HG03039 (cell line): Measurements from ENCODE around the gene CLPTM1L.
"Not testable (repeated sequence)": the region's sequence is repeated elsewhere in the genome, so short reads cannot be mapped to it uniquely, and the experiment has no call there.

Source experiments
- ATAC-seq: cut with Tn5 transposase; IDR thresholded peaks from one replicate; pipeline ENCODE4 v1.9.1; 2021; ENCODE audit warnings: mild to moderate bottlenecking, moderate library complexity; ENCODE audit not compliant: unreplicated experiment

Gene CLPTM1L

GRCh38 chr5:1294835-1295649 is 49.9 kb downstream of the CLPTM1L start, which contains the start of gene TERT:
Gene TERT (minus strand): TSS chr5:1295068. CDS start chr5:1294989, 79 bp downstream.
- no peak for ATAC-seq

DNA sequence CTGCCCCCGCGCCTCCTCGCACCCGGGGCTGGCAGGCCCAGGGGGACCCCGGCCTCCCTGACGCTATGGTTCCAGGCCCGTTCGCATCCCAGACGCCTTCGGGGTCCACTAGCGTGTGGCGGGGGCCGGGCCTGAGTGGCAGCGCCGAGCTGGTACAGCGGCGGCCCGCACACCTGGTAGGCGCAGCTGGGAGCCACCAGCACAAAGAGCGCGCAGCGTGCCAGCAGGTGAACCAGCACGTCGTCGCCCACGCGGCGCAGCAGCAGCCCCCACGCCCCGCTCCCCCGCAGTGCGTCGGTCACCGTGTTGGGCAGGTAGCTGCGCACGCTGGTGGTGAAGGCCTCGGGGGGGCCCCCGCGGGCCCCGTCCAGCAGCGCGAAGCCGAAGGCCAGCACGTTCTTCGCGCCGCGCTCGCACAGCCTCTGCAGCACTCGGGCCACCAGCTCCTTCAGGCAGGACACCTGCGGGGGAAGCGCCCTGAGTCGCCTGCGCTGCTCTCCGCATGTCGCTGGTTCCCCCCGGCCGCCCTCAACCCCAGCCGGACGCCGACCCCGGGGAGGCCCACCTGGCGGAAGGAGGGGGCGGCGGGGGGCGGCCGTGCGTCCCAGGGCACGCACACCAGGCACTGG is 50.6 kb downstream of the CLPTM1L start:
- ATAC-seq = no peak

DNA sequence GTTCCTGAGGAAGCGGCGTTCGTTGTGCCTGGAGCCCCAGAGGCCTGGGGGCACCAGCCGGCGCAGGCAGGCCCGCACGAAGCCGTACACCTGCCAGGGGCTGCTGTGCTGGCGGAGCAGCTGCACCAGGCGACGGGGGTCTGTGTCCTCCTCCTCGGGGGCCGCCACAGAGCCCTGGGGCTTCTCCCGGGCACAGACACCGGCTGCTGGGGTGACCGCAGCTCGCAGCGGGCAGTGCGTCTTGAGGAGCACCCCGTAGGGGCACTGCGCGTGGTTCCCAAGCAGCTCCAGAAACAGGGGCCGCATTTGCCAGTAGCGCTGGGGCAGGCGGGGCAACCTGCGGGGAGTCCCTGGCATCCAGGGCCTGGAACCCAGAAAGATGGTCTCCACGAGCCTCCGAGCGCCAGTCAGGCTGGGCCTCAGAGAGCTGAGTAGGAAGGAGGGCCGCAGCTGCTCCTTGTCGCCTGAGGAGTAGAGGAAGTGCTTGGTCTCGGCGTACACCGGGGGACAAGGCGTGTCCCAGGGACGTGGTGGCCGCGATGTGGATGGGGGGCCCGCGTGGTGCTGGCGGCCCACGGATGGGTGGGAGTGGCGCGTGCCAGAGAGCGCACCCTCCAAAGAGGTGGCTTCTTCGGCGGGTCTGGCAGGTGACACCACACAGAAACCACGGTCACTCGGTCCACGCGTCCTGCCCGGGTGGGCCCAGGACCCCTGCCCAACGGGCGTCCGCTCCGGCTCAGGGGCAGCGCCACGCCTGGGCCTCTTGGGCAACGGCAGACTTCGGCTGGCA is 51.3 kb downstream of the CLPTM1L start:
- ATAC-seq = no peak

- no peak for ATAC-seq
Measured at GRCh38 chr5:1292846-1293415, 52.0 kb downstream of the CLPTM1L start.

- ATAC-seq = no peak
Measured at GRCh38 chr5:1292139-1292538, 52.8 kb downstream of the CLPTM1L start.

- ATAC-seq = no peak
Measured at GRCh38 chr5:1291611-1292080, 53.3 kb downstream of the CLPTM1L start.

DNA sequence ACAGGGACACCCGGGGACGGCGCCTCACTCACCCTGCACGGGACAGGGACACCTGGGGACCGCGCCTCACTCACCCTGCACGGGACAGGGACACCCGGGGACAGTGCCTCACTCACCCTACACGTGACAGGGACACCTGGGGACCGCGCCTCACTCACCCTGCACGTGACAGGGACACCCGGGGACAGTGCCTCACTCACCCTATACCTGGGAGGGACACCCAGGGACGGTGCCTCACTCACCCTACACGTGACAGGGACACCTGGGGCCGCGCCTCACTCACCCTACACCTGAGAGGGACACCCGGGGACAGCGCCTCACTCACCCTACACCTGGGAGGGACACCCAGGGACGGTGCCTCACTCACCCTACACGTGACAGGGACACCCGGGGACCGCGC is 53.9 kb downstream of the CLPTM1L start:
- ATAC-seq = not testable (repeated sequence)

GRCh38 chr5:1289559-1289958 is 55.3 kb downstream of the CLPTM1L start:
- ATAC-seq = not testable (repeated sequence)

DNA sequence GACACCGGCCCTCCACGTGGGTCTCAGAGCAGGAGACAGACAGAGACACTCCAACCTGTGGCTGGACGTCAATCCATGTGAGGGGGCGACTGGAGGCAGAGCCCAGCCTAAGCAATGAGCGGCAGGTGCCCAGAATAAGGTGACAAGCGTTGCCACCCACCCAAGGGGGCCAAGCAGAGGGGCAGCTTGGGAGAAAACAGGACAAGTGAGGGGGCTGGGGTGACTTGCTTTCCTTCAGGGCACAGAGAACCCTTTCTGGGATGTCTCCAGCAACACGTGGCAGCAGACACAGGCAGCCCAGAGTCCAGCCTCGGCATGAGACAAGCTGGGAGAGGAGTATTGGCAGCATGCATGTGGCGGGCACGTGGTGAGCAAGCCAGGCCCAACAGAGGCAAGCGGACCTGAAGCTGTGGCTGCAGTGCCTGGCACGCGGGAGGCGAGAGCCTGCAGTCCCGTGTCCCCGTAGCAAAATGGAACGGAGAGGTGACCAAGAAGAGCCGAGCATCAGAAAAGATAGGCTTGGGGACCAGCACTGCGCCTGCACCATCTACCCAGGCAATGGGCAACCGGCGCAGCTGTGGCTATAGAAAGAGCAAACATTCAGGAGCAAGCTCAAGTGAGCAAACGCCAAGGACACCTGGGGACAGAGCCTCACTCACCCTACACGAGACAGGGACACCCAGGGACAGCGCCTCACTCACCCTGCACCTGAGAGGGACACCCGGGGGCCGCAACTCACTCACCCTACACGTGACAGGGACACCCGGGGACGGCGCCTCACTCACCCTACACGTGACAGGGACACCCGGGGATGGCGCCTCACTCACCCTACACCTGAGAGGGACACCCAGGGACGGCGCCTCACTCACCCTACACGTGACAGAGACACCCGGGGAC is 56.2 kb downstream of the CLPTM1L start:
- ATAC-seq = no peak

DNA sequence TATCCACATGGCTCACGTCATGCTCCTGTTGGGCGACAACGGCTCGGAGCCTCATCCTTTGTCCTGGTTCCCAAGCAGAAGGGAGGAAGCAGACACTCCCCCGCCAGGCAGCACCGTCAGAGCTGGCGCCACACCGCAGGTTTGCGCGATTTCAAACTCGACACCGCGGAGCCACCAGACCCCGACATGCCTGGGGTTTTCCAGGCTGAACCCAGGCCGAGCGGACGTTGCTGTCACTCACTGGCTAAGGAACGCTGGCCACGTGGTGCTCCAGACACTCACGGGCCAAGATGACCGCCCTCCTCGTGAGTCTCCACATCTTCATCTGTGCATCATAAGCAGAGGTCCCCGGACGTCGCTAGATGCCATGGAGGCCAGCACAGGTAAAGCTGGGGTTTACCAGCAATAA is 59.0 kb downstream of the CLPTM1L start:
- ATAC-seq = no peak

DNA sequence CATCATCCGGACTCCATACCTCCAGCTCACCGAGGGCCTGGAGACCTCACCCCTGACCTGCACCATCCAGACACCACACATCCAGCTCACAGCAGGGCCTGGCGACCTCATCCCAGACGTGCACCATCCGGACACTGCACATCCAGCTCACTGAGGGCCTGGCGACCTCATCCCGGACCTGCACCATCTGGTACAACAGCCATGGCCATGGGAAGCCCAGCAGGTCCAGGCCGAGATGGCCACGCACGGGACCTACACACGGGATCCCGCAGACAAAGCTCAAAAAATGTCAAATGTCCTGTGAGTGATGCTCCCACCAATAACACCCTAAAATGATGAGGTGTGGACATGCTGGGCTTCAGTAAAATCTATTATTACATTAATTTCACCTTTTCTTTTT is 59.8 kb downstream of the CLPTM1L start:
- ATAC-seq = no peak

GRCh38 chr5:1284336-1284970 is 60.4 kb downstream of the CLPTM1L start:
- not testable (repeated sequence) for ATAC-seq

GRCh38 chr5:1283729-1284041 is 61.2 kb downstream of the CLPTM1L start:
- not testable (repeated sequence) for ATAC-seq

- ATAC-seq = not testable (repeated sequence)
Measured at GRCh38 chr5:1282993-1283728, 61.7 kb downstream of the CLPTM1L start.

GRCh38 chr5:1282131-1282992 is 62.5 kb downstream of the CLPTM1L start:
- no peak for ATAC-seq

DNA sequence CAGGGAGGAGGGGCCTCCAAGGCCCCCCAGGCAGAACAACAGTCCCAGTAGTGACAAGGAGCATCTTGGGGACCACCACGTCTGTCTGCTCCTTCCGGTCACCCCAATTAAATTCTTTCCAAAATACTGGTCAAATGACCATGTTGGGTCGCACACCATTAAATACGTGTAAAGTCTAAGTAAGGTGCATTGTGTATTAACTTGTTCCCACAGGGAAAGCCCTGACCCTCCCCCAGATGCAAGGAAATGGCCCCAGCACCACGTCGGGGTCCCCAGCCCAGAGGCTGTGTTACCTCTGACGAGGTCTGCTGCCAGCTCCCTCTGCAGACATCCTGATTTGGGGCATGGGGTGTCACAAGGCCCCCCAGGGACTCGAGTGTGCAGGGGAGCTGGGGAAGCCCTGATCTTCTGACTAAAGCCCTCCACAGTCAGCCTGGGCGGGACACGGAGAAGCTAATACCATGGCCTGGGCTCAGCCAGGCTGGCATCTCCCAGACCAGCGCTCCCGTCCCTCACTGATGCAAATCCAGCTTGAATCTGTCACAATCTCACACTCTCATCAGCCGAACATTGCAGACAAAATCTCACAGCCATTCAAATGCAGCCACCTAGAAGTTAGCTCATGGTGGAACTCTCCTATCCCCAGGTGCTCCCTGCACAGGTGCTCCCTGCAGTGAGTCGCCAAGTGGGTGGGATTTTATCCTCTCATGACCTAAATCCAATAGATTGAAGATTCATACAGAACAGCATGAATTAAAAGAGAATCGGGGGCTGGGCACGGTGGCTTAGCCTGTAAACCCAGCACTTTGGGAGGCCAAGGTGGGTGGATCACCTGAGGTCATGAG is 63.6 kb downstream of the CLPTM1L start:
- ATAC-seq = no peak
